SW480 (cell line): ENCODE measurements around the gene CPA5.

ENCODE experiments used
- DNase-seq: peaks from one replicate; pipeline ENCODE4 v3.0.0-alpha.2; 2016; ENCODE audit warnings: low spot score

CPA5 gene

GRCh38 chr7:130332259-130333053 lies 12.2 kb upstream of the CPA5 start:
- DNase-seq: no peak

- no peak for DNase-seq
Observed at GRCh38 chr7:130333832-130334231, 10.8 kb upstream of the CPA5 start.

GRCh38 chr7:130334274-130334673 lies 10.3 kb upstream of the CPA5 start:
- no peak for DNase-seq

- no peak for DNase-seq
Observed at GRCh38 chr7:130337410-130337971, 7.1 kb upstream of the CPA5 start.

DNA sequence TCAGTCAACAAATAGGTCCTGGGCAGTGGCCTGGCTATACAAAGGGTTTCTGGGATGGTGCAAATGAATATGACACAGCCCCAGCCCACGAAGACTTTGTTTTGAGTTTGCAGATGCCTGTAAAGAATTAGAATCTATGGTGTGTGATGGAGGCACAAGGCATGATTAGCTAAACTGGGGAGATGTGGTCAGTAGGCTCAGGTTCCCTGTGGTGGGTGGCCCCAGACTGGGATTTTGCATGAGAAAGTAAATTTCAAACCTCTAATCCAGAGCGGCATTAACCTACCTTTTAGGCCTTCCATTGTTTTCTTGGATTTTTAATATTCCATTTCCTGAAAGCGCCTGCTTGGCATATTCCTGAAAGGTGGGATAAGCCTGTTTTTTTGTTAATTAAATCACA lies 6.4 kb upstream of the CPA5 start:
- DNase-seq: no peak

DNA sequence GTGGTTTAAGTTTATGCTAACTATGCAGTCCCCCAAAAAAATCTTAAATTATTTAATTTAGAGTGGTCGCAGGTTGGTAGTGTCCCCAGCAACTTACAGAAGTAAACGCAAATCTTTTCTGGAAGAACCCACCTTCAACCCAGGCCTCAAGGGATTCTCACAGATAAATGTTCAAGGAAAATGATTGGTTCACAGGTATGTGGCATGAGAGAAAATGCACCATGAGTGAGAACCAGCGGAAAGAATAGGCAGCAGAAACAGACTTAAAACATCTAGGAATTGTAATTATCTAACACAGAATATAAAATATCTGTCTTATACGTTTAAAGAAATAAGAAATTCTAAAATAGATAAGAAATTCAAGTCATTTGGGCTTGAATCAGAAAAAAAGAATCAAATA lies 2.7 kb upstream of the CPA5 start:
- no peak for DNase-seq

DNA sequence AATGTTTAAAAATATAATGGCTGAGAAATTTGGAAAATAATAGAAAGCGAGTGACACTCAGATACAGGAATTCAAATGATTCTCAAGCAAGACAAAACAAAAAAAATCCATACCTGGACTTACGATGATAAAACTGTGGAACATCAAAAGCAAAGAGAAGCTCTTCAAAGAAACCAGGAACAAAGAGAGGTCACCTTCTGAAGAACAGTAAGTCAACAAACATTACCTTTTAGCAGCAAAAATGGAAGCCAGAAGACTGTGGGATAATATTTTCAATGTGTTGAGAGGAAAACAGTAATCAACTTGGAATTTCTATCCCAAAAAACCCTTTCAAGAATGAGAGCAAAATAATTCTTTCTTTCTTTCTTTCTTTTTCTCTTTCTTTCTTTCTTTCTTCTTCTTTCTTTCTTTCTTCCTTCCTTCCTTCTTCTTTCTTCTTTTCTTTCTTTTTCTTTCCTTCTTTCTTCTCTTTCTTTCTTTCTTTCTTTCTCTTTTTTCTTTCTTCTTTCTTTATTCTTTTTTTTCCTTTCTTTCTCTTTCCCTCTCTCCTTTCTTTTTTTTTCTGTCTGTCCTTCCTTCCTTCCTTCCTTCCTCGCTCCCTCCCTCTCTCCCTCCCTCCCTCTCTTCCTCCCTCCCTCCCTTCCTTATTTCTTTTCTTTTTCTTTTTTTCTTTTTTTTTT lies 1.8 kb upstream of the CPA5 start:
- DNase-seq: peak; percentile 35

DNA sequence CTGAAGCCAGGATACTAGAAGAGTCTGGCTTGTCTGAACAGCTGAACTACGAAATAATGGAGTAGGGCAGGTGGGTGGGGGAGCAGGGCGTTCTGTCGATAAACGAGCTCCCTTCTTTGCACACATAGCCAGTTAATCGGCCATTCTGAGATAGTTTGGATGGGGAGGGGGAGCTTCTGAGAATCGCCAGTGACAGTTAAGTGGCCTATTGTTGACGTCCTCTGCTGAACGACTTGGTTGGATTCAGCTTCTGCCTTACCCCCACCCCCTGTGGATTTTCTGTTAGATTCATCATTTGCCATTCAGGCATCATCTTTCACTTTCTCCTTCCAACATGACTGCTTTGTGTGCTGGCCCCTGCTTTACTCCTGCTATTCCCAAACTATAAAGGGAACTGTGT lies 520 bp downstream of the CPA5 start:
- DNase-seq: no peak

GRCh38 chr7:130345725-130346124 lies 1.1 kb downstream of the CPA5 start:
- DNase-seq: no peak

GRCh38 chr7:130346177-130346905 lies 1.7 kb downstream of the CPA5 start:
- DNase-seq: no peak

DNA sequence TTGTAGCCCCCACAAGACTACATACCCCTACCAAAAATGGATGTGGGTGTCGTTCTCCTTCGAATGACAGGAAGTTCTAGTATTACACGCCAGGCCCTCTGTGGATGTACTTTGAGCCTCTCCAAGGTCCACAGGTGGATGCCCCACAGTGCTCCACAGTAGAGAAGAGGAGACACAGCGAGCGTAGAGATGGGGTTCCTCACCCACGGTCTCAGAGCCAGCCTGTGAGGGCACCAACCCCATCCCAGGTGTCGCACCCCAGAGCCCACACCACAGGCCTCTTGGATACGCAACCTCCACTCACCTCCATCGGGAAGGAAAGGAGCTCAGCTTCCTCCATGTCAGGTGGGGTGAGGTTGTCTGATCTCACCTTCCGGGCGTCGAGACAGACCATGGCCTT lies 2.3 kb downstream of the CPA5 start:
- no peak for DNase-seq

- peak; percentile 61 for DNase-seq
Observed at GRCh38 chr7:130349911-130350782, 5.5 kb downstream of the CPA5 start.

DNA sequence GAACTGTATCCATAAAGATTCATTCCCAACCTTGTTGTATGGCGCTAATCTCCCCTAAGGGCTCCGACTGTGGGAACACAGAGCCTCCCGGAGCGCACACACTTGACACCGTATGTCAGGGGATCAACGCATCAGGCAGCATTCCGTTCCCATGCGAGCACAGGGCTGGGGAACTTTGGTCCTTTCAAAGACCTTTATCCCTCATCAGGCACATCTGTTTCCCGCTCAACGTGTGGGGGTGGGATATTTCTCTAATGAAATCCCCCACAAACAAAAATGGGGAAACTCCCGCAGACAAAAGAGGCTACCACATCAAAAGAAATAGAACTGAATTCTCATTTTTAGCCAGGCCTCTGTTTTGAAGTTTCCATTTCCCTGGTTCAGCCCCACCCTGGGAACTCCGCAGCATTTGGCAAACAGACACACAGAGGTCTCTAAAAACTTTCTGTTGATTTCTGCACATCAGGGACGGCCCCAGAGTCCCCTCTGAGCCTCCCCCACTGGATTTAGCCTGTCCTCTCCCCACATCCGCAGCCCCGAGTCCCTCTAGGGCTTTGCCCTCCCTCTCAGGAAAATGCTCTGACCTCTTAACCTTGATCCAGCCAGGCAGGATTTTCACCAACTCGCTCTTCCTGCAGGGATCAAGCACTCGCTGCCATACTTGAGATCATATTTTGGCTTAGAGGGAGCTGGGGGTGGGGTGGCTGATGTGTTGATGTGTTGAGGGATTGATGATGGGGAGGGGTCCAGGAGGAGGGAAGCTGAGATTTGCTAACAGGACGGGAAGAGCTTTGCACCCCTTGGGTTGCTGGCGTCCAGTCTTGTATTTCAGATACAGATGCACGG lies 6.6 kb downstream of the CPA5 start:
- peak; percentile 82 for DNase-seq

- no peak for DNase-seq
Observed at GRCh38 chr7:130351791-130352090, 7.1 kb downstream of the CPA5 start.

GRCh38 chr7:130352194-130353074 lies 7.8 kb downstream of the CPA5 start:
- DNase-seq: peak; percentile 41

DNA sequence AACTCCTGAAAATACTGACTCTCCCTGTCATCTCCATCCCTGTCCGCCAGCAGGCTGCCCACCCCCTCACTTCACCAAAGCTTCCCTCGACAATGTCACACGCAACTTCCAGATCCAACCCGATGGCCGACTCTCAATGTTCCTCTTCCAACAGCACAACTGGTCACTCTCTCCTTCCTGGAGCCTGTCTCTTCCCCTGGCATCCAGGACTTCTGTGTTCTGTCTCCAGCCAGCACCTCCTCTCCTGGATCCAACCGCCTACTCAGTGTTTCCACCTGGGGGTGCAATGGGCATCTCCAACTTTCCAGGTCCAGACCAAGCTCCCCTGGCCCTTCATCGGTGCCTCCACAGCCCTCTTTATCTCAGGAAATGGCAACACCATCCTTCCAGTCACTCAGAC lies 8.6 kb downstream of the CPA5 start:
- DNase-seq: no peak

DNA sequence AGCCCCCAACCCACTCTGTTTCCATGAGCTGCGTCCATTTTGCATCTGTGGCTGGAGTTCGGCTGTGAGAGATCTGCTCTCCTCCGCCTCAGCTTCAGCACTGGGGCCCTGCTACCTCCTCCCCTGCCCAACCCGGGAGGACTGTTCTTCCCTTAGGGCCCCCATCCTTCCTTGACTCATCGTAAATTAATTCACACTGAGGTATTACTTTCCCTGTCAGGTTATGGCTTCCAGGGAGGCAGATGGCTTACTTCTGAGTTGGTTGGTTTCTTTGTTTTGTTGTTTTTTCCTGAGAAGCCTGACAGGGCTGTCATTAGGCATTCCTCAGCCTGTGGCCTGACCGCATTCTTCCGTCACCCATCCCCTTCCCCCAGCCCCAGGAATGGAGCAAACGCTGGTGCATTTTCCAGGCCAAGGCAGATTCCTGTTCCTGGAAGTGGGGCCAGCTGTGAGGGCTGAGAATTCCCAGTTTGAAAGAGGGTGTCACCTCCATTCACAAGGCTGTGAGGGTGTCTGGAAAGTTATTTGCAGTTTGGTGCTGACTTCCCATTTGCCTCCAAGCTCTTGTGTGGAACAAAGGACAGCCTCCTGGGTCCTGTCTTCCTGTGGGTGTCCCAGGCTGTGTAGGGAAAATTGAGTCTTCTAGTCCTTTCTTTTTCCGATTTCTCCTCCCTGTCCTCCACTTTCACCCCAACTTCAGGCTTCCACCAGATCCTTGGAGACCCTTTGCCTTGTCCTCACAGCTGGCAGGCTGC lies 11.7 kb downstream of the CPA5 start:
- peak; percentile 95 for DNase-seq

GRCh38 chr7:130356876-130357611 lies 12.4 kb downstream of the CPA5 start:
- DNase-seq: peak; percentile 92
